MG63 (cell line): ENCODE measurements around the gene GNAI3. TPM values are rescaled to one million over a fixed set of nuclear protein-coding genes. Genes with fewer than 3 reads are reported as not detected.

Experiments used
- DNase-seq: peaks from one replicate; pipeline ENCODE4 v3.0.0-alpha.2; 2020
- H3K27me3 ChIP-seq: fragments of 250-450 bp; sonication (Bioruptor Pico); 2 replicates; pipeline ENCODE4 v1.5.1; 2020; ENCODE audit warnings: mild to moderate bottlenecking, moderate library complexity
- H3K36me3 ChIP-seq: fragments of 250-450 bp; sonication (Bioruptor Pico); 2 replicates; pipeline ENCODE4 v1.5.1; 2020; ENCODE audit warnings: mild to moderate bottlenecking, moderate library complexity
- H3K4me3 ChIP-seq: fragments of 250-450 bp; sonication (Bioruptor Pico); 2 replicates; pipeline ENCODE4 v1.5.1; 2020; ENCODE audit warnings: mild to moderate bottlenecking, moderate library complexity
- H3K9me3 ChIP-seq: fragments of 250-450 bp; sonication (Bioruptor Pico); 2 replicates; pipeline ENCODE4 v1.5.1; 2020; ENCODE audit warnings: mild to moderate bottlenecking, moderate library complexity
- total RNA-seq: library from RNA; depleted of rRNA; stranded (reverse); fragments of >200 nt; shearing (Covaris generic); gene quantifications from 2 replicates; pipeline ENCODE4 v1.2.3, GENCODE V29; 2014; ENCODE audit warnings: low replicate concordance; rRNA removed

GNAI3 gene
- 17.0 and 20.1 TPM in 2 replicates for total RNA-seq

GRCh38 chr1:109548321-109549267, at the start of gene GNAI3:
Gene GNAI3, plus strand, starts transcription at chr1:109548615. Its CDS starts 106 bp downstream, at chr1:109548721.
- Histone ChIP-seq H3K4me3 (peak within 1 kb of the TSS; percentile 95), H3K9me3 (no peaks in the 10 kb centered on the region), H3K27me3 (no peaks in the 10 kb centered on the region), H3K36me3 (peaks cover 23% of the 10 kb centered on the region)
- DNase-seq, result peak; percentile 100

- no peaks in the 10 kb centered on the region for H3K27me3 ChIP-seq
Observed at GRCh38 chr1:109499081-109499480, 49.3 kb upstream of the GNAI3 start.

GRCh38 chr1:109499661-109500536, 48.5 kb upstream of the GNAI3 start:
- Histone ChIP-seq H3K36me3 (peaks cover 61% of the 10 kb centered on the region), H3K4me3 (no peak overlapping the region), H3K9me3 (no peaks in the 10 kb centered on the region), H3K27me3 (no peaks in the 10 kb centered on the region)
- DNase-seq, result peak; percentile 53

More at GRCh38 chr1:109499081-109499480, 49.3 kb upstream of the GNAI3 start:
- Histone ChIP-seq H3K36me3 (peaks cover 61% of the 10 kb centered on the region), H3K9me3 (no peaks in the 10 kb centered on the region), H3K4me3 (no peak overlapping the region)
- DNase-seq, result no peak

- Histone ChIP-seq H3K4me3 (no peak overlapping the region), H3K36me3 (peaks cover 53% of the 10 kb centered on the region), H3K9me3 (no peaks in the 10 kb centered on the region), H3K27me3 (no peaks in the 10 kb centered on the region)
- no peak for DNase-seq
Observed at GRCh38 chr1:109500941-109501381, 47.5 kb upstream of the GNAI3 start.

- no peak for DNase-seq
- no peaks in the 10 kb centered on the region for H3K27me3 ChIP-seq
- peaks cover 45% of the 10 kb centered on the region for H3K36me3 ChIP-seq
- H3K9me3 ChIP-seq, result no peaks in the 10 kb centered on the region
- no peak overlapping the region for H3K4me3 ChIP-seq
Observed at GRCh38 chr1:109501644-109502363, 46.6 kb upstream of the GNAI3 start.

GRCh38 chr1:109502364-109502851, 46.0 kb upstream of the GNAI3 start:
- Histone ChIP-seq H3K27me3 (no peaks in the 10 kb centered on the region), H3K4me3 (no peak overlapping the region), H3K9me3 (no peaks in the 10 kb centered on the region), H3K36me3 (peaks cover 39% of the 10 kb centered on the region)
- no peak for DNase-seq

GRCh38 chr1:109503935-109504334, 44.5 kb upstream of the GNAI3 start:
- Histone ChIP-seq H3K9me3 (no peaks in the 10 kb centered on the region), H3K4me3 (no peak overlapping the region), H3K27me3 (no peaks in the 10 kb centered on the region; the same call in 1 of the 2 replicates), H3K36me3 (peaks cover 26% of the 10 kb centered on the region)
- DNase-seq, result no peak

- H3K9me3 ChIP-seq, result no peaks in the 10 kb centered on the region
- no peak for DNase-seq
- no peak overlapping the region for H3K4me3 ChIP-seq
Observed at GRCh38 chr1:109504974-109505373, 43.4 kb upstream of the GNAI3 start.

GRCh38 chr1:109508001-109508872, 40.2 kb upstream of the GNAI3 start:
- Histone ChIP-seq H3K36me3 (no peaks in the 10 kb centered on the region), H3K9me3 (no peaks in the 10 kb centered on the region), H3K4me3 (no peak overlapping the region), H3K27me3 (peaks cover 16% of the 10 kb centered on the region)
- no peak for DNase-seq

More at GRCh38 chr1:109504974-109505373, 43.4 kb upstream of the GNAI3 start:
- peaks cover 22% of the 10 kb centered on the region for H3K36me3 ChIP-seq
- peaks cover 1% of the 10 kb centered on the region for H3K27me3 ChIP-seq

- H3K4me3 ChIP-seq, result no peak overlapping the region
- no peak for DNase-seq
- H3K9me3 ChIP-seq, result no peaks in the 10 kb centered on the region
- peaks cover 16% of the 10 kb centered on the region for H3K27me3 ChIP-seq
- H3K36me3 ChIP-seq, result no peaks in the 10 kb centered on the region
Observed at GRCh38 chr1:109508873-109509175, 39.6 kb upstream of the GNAI3 start.

GRCh38 chr1:109509176-109510134, 39.0 kb upstream of the GNAI3 start, which contains the start of gene AMIGO1:
Gene AMIGO1, minus strand, starts transcription at chr1:109509727. Its CDS starts 815 bp downstream, at chr1:109508912.
- peak; percentile 83 for DNase-seq
- H3K27me3 ChIP-seq, result peaks cover 16% of the 10 kb centered on the region
- H3K4me3 ChIP-seq, result peak within 1 kb of the TSS; percentile 53
- no peaks in the 10 kb centered on the region for H3K36me3 ChIP-seq
- H3K9me3 ChIP-seq, result no peaks in the 10 kb centered on the region

- no peak for DNase-seq
- H3K27me3 ChIP-seq, result peaks cover 16% of the 10 kb centered on the region
- no peak overlapping the region for H3K4me3 ChIP-seq
- no peaks in the 10 kb centered on the region for H3K9me3 ChIP-seq
- H3K36me3 ChIP-seq, result no peaks in the 10 kb centered on the region
Observed at GRCh38 chr1:109513110-109513710, 35.2 kb upstream of the GNAI3 start.

- Histone ChIP-seq H3K36me3 (no peaks in the 10 kb centered on the region), H3K9me3 (no peaks in the 10 kb centered on the region), H3K27me3 (peaks cover 16% of the 10 kb centered on the region), H3K4me3 (no peak overlapping the region)
- DNase-seq, result no peak
Observed at GRCh38 chr1:109514846-109515245, 33.6 kb upstream of the GNAI3 start.

- H3K27me3 ChIP-seq, result peaks cover 13% of the 10 kb centered on the region; the same call in 1 of the 2 replicates
- H3K9me3 ChIP-seq, result no peaks in the 10 kb centered on the region
- H3K4me3 ChIP-seq, result no peak overlapping the region
- no peak for DNase-seq
- H3K36me3 ChIP-seq, result no peaks in the 10 kb centered on the region
Observed at GRCh38 chr1:109516872-109517271, 31.5 kb upstream of the GNAI3 start.
